Stimulated activated CD8-positive, alpha-beta memory T cell treated with anti-CD3 and anti-CD28 coated beads, Interleukin-12 subunit alpha, Interleukin-12 subunit beta, amount 100 ng/mL, for 4 hours (primary cell): ENCODE results near the gene LRAT.
"Not testable (repeated sequence)": the region's sequence is repeated elsewhere in the genome, so short reads cannot be mapped to it uniquely, and the experiment has no call there.

Source experiments
- DNase-seq: peaks from one replicate; pipeline ENCODE4 v3.0.0-alpha.2; 2020; ENCODE audit warnings: low read depth

The LRAT gene

DNA sequence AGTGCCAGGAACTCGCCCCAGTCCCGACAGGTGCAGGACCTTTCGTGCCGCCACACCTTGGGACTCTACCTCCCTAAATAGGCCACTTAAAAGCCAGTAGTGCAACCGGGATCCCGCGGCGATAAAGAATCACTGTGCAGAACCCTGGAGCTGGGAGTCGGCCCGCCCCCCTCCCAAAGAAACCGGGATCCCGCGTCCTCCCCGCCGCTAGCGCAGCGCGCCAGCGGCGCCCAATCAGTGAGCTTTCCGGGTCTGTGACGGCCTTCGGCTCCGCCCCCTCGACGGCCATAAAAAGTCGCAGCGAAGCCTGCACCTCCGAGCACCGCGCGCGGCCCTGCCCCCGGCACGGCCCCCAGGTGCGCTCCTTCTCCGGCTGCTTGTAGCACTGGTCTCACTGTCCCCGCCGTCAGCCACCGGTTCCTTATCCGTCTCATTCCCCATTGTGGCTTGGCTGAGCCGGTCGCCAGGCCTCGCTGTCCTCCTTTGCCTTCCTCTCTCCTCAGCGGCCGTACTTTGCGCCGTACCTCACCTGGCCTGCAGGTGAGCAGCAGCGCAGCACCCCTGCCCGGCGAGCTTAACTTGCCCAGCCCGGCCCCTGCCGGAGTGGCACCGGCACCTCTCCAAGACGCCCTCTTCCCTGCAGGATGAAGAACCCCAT lies at the start of gene LRAT:
LRAT (plus strand) TSS at position 318 of the 658 bp plus-strand sequence; CDS start at position 645, 327 bp downstream.
- no peak for DNase-seq

DNA sequence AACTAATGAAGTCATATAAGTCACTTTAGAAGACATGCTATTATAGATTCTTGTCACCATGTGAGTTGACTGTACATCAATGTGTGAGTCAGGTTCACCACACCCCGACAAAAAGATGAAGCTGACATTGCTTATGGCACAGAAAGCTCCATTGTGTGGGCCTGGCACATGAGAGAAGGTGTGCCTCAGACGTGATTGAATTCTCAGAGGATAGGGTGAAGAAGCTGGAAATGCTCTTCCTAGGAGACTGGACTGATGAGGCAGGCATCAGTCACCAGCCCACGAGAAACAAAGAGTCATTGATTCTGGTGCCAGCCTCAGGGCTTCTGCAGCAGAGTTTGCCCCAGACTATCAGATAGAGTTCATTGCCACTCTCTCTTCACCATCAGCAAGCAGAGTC lies 35.9 kb upstream of the LRAT start:
- no peak for DNase-seq

DNA sequence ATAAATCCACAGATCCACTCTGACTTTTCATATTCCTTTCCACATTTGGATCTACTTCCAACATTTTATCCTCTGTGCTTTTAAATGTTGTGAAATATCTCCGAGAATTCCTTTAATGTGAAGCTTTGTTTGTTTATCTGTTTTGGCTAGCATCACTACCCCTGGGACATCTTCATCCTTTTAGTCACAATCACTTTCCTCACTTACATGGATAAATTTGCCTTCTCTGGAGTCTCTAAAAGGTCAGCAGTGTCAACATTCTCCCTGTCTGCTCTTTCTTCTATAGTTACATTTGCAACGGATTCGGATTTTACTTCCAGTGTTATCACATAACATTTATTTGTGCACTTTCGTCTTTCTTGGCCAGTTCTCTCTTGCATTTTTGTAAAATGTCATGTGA lies 34.2 kb upstream of the LRAT start:
- no peak for DNase-seq

DNA sequence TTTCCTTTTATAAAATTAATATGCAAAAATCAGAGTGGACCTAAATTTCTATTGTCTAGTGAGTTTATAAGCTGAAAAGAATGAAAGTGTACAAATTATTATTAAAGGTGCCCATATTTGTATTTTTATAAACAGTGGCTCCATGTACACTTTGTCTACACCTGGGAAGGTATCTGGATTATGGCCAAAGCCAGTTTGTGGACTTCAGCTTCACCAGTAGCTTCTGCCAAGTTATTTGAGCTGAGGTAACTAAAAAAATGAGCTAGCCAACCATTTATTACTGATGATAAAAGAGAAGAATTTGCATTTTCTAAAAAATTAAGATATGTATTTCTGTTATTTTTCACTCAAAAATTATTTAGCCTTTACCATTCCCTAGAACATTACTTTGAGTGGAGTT lies 32.3 kb upstream of the LRAT start:
- DNase-seq: no peak

DNA sequence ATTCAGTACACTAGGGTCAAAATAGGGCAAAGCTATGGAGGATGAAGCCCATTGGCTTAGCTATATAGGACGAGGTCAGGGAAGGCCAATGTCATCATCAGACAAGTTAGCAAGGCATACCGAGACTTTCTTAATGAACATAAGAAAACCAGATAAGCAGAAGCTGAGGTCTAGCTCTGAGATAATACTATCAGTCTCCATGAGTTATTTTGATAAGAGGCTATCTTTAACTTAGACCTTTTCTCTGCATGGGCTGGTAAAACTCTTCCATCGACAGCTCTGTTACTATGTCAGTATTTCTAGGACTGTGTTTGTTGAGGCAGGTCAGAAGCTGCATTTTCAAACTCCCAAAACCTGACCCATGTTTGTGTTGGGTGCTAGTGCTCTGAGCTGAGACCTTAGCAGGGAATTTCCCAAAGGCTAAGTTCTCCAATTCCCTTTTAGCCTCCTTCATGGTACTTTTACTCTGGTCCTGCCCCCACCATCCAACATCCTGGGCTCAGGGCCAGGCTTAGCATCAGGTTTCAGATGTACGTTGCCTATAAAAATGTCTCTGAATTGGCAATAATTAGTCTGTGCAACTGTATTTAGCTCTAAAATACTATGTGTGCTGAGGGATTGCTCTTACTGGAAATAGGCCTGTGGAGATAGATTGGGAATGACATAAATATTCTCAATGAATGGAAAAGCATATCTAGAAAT lies 29.3 kb upstream of the LRAT start:
- DNase-seq: no peak

- DNase-seq: no peak
These were observed 24.7 kb upstream of the LRAT start for GRCh38 chr4:154719087-154719486.

- DNase-seq: no peak
These were observed 23.7 kb upstream of the LRAT start for GRCh38 chr4:154720123-154720522.

DNA sequence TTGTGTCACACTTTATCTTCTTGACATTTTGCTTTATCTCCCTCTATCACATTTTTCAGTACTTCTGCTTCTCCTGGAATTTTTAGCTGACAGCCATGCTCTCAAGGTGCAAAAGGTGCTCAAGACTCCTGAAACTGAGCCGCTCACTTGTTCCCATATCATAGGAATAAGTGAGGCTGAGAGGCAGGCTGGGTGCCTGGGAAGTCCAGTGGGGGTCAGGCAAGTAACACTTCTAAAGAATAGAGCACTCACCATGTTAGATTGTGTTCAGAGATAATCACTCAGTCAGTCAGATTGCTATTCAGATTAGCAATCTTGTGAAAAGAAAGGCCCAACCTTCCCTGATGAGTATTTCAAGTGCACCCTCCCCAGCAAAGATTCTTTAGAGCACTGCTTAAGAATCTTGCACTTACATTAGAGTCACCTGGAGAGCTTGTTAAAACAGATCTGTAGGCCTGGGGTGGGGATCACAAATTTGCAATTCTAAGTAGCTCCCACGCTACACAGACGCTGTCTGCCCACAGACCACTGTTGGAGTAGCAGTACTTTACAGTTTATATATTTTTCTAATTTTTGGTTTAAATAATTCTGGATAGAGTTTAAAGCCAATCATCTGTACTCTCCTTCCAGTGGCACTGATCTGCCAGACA lies 23.1 kb upstream of the LRAT start:
- no peak for DNase-seq

DNA sequence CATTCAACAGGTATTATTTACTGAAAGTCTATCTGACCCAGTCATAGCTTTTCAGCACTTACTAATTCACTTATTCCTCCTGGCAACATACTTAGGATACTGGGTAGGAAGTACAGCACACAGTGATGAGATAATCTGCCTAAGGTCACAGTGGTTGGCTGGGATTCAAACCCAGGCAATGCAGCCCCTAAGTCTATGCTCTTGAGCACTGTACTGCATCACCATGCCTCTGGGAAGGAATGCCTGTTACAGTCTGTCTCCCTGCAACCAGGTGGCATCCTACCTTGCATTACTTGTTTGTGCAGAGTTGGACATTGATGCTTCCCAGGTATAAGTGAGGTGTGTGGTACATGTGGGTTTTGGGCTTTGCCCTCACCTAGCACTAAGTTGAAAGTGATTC lies 21.5 kb upstream of the LRAT start:
- no peak for DNase-seq

- not testable (repeated sequence) for DNase-seq
These were observed 20.2 kb upstream of the LRAT start for GRCh38 chr4:154723601-154724000.

- no peak for DNase-seq
These were observed 16.3 kb upstream of the LRAT start for GRCh38 chr4:154727540-154727939.

- DNase-seq: no peak
These were observed 12.0 kb upstream of the LRAT start for GRCh38 chr4:154731756-154732155.

GRCh38 chr4:154732669-154733068 lies 11.1 kb upstream of the LRAT start:
- DNase-seq: no peak

- no peak for DNase-seq
These were observed 7.0 kb upstream of the LRAT start for GRCh38 chr4:154736770-154737169.

GRCh38 chr4:154738426-154738825 lies 5.4 kb upstream of the LRAT start:
- DNase-seq: no peak

DNA sequence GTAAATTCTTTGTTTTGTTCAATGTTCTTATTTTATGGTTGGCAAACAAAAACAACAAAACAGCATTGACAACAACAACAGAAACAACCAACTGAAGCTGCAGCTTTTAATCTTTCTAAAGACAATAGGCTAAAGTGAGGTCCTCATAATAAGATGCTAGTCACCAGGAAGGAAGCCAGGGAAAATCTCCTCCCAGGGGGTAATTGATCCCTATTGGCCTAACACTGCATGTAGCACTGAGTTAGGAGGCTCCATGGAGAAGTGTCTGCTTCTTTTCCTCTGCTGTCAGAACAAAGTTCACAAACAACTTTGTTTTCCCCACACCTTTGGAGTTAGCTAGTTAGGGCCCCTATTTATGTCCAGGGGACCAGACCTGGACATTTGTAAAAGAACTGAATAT lies 4.7 kb upstream of the LRAT start:
- DNase-seq: no peak

GRCh38 chr4:154740462-154740861 lies 3.3 kb upstream of the LRAT start:
- no peak for DNase-seq

- DNase-seq: no peak
These were observed 2.6 kb upstream of the LRAT start for GRCh38 chr4:154741131-154741665.

- DNase-seq: no peak
These were observed 1.6 kb upstream of the LRAT start for GRCh38 chr4:154741922-154742850.

DNA sequence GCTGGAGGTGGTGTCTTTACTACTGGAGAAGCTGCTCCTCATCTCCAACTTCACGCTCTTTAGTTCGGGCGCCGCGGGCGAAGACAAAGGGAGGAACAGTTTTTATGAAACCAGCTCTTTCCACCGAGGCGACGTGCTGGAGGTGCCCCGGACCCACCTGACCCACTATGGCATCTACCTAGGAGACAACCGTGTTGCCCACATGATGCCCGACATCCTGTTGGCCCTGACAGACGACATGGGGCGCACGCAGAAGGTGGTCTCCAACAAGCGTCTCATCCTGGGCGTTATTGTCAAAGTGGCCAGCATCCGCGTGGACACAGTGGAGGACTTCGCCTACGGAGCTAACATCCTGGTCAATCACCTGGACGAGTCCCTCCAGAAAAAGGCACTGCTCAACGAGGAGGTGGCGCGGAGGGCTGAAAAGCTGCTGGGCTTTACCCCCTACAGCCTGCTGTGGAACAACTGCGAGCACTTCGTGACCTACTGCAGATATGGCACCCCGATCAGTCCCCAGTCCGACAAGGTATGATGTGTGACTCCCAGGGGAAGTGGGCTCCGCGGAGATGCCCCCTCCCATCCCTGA lies 634 bp downstream of the LRAT start:
- DNase-seq: no peak

DNA sequence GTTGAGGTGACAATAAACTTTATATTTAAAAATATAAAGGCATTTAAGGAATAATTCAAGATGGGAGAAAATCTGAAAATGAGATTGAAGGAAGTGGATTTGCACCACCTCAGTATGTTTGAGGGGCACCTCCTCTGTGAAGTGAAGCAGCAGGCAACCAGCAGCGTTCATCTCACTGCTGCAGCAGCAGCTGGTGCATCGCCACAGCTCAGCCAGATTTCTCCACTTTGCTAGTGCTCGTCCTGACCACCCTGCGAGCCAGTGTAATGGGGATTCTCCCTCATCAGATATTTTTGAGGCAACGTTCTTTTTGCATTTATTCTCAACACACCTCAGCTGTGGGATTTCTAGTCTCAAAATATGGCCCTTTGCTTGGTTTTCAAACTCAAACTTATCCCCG lies 13.9 kb downstream of the LRAT start:
- no peak for DNase-seq

DNA sequence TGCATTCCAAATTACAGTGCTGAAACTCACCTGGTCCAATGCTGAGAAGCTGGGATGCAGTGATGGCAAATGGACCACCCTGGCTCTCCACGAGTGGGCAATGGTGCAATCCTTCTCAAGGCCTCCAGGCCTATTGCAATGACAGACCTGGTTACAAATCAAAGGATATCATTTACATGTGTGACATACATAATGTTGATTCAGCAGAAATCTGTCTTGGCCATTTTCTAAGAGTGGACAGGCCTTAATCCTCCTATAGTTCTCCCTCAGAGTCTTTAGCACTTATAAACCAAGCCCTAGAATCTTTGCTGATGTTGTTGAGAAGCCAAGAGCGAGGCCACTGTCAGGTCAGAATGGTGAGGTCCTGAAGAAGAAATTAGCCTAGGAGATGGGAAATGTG lies 17.1 kb downstream of the LRAT start:
- no peak for DNase-seq
